NCI-H2029 (cell line): ENCODE results near the gene GNA14.
A peak's percentile ranks its signal among the peaks of the same experiment; 100 is the strongest.
"Not testable (repeated sequence)": the region's sequence is repeated elsewhere in the genome, so short reads cannot be mapped to it uniquely, and the experiment has no call there.

ENCODE experiments used
- DNase-seq: peaks from one replicate; lab custom pipeline; 2025; lab: John Stamatoyannopoulos, UW

Gene GNA14

DNA sequence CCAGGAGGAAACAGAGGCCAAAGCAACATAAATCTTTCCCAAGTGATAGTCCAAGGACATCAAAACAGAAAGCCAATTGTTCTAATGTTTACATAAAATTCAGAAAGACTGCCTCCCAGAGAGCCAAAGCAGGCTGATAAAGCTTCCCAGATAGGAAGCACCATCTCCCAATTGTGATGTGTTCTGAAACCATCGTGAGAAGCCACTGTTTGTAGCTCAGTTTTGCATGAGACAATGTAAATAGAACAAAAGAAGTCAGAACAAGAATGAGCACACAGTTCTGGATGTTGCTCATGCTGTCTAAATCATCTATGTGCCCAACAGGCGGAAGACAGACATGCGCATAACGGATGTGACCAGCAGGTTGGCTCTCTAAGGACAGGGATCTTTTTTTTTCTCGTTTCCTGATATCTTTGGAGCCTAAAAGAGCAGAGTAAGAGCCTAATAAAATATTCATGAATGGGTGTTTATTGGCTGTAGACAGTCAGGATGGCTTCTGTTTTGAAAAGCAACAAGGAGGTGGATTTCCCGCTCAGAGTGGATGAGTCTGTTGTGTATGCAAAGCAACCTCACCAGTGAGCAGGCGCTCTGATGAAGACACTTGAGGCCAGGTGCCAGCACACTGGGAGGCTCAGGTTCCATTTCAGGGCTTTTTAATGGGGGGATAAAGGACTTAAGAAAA lies 113.6 kb downstream of the GNA14 start:
- peak; percentile 96 for DNase-seq

DNA sequence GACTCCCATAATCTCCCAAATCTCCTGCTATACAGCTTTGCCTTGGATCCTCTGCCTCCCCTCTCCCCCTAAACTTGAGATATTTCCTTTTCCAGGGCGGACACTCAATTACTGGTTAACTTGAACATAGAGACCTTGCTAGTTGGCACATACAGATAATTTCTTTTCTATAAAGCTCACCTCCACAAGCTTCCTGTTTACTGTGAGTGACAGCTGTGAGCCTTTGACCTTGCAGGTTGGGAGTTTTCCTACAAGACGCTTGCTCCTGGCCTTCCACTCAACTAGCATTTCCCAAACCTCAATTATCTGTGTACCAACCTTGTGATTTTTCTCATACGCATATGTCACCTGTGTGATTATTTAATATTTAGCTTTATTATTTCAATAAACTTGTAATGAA lies 114.5 kb downstream of the GNA14 start:
- no peak for DNase-seq

DNA sequence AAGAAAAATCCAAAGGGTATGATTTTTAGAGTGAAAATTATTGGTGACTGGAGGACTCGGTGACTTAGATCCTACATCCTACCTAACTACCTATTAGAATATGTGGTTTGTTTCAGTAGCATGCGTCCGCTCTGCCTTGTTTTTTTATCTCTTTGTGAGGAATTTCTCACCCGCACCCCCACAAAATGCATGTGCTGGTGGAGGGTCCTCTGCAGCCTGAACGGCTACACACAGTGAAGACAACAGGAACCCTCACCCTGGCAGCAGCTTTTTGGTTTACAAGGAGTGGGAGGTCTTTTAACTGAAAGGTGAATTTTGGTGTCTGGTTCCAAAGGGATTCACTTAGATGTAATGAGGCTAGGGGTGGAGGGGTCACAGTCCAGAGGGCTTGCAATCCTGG lies 115.5 kb downstream of the GNA14 start:
- DNase-seq = no peak

DNA sequence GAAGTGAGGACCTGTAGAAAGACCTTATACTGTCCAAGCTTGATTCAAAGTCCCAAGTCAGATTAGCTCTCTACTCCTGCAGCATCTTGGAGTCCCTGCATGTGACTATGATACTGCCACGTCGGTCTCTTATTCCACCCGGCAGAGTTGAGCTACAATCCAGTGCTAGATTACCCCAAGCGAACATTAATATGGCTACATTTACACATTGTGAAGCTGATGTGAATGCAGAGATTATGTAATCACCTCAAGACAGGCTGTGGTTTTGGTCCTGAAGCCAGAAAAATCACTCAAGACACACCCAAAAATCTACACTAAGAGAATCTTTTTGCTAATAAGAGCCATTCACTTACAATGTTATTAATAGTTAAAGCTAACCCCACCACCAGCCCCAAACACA lies 116.7 kb downstream of the GNA14 start:
- no peak for DNase-seq

DNA sequence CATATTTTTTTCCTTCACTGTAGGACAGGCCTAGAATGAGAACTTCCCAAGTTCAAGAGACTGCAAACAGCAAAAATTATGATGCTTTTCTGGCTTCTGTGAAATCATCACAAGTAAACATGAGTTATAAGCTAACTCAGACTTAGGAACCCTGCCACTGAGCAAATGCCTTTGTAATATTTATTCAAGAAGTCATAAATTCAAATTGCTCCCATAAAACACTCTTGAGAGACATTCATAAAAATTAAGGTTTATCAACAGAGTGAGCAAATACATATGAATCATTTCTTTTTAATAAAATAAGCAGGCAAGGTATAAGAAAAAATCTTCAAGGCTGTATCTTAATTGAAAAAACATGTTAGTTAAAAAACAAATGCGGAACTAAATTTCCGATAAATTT lies 124.2 kb downstream of the GNA14 start:
- no peak for DNase-seq

DNA sequence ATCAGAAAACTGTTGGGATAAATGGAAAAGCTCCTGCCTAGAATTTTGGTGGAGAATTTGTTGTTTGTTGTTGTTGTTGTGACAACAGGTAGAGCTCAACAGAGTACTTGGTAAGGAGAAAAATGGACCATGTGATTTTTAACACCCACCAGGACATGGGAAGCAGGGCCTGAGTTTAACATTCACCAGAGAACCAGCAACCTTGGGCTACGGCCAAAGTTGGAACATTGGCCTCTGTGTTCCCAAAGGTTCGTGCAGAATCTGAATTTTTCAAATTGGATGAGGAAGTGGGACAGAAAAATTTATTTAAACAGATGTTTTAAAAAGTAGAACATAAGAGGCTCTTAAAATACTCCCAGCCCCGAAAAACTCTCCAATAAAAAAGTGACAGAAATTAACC lies 127.0 kb downstream of the GNA14 start:
- DNase-seq = no peak

DNA sequence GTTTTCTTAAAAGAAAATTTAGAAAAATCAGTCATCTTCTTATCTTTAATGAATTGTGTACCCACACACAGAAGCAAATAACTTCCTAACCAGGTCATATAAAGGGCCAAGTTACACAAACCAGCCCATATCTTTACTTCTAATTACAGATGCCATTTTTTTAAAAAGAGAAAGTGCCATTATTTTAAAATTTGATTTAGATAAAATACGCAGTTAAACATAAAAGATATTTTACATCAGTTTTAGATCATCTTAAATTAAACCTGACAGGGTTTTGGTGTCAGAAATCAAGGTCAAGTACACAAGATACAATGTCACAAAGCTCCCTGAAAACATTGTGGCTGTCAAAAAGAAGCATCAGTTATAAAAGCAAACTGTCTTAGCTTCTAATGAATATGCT lies 129.4 kb downstream of the GNA14 start:
- no peak for DNase-seq

DNA sequence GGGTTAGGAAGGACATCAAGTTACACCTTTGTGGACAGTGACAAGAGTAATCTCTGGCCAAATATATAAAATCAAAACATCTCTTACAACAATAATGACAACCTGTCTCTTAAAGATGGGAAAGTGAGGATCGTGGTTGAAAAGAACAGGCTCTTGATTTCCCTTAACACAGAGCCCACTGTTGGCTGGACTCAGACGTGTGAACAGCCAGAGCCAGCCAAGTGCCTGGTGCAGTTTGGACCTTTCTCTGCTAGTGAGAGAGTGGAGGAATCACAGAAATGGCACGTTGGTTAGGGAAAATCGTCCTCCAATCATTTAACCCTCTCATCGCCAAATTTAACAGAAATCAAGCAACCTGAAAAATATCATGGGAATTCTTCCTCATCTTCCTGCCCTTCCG lies 131.3 kb downstream of the GNA14 start:
- DNase-seq = no peak

DNA sequence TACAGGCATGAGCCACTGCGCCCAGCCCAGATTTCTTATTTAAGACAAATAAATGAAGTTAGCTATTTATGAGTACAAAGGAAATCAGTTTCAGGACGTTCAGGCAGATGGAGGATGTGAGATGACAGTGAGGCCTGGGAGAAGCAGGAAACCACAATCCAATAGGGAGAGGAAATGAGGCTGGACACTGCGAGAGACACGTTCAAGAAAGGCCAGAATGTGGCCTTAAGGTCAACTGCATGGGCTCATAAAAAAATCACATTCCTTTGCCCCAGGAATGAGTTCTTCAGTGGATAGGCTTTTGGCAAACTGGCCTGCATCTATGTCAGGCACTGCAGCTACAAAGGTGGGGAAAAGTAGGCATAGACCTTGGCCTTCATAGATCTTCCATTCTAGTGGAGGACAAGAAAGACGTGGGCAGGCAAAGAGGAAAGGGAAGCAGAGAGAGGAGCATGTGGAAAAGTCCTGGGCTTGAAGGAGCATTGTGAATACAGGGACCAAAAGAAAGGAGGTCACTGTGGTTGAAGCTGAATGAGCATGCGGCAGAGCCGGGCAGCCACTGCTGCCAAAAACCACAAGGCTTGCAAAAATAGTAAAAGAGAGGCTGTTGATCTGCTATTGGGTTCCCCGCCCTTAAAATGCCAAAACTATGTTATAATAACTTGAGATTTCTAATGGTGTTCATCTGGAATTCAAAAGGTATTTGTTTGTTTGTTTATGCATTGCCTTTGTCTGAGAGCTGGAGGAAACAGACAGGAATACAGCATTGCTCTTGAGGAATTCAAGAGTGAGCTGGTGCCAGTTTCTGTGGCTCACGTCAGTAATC lies 133.0 kb downstream of the GNA14 start:
- DNase-seq = no peak

DNA sequence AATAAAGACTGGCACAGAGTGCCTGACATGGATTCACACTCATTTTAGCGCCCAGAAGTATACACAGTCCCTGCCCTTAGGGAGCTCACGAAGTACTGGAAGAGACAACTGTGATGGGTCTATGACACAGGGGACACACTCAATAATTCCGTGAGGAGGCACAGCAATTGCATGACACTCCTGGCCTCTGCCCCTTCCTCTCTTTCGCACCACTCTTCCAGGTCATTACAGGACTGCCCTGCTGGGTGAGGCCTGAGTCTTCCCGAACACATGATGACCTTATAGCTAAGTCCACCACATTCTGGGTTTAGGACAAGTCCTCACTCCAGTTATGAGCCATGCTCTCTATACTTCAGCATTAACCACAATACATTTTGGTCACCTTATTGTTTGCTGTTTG lies 134.7 kb downstream of the GNA14 start:
- DNase-seq = no peak

DNA sequence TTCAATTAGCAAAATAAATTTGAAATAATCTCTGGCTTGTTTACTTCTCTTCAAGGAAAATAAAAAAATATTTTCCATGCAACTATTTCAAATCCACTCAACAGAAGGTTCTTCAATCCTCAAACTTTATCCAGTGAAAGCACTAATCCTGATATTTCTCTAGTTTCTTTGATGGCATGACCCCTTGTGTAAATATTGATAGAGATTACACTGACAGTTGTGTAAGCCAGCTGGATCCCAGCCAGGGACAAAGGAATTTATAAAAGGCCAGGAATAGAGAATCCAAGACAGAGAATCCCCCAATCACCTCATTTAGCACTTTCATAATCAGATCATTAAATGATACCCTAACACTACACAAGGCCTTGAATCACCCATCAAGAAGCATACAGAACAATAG lies 135.2 kb downstream of the GNA14 start:
- DNase-seq = peak; percentile 68

DNA sequence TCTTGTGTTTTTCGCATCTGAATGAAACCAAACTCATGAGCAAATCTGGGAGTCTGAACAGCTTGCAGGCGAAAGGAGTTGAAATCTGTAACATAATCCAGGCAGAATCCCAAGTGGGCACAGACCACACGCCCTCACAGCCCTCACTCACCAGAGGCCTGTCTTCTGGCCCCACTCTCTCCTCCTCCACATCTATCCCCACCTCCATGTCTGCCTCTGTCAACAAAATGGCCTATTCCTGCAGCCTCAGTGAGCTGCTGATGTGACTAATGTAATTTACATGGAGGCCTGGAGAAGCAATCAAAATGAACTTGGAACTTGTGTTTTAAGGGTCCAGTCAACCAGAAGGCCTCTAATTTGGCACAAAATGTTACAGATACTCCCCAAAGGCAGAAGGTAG lies 136.6 kb downstream of the GNA14 start:
- DNase-seq = no peak

DNA sequence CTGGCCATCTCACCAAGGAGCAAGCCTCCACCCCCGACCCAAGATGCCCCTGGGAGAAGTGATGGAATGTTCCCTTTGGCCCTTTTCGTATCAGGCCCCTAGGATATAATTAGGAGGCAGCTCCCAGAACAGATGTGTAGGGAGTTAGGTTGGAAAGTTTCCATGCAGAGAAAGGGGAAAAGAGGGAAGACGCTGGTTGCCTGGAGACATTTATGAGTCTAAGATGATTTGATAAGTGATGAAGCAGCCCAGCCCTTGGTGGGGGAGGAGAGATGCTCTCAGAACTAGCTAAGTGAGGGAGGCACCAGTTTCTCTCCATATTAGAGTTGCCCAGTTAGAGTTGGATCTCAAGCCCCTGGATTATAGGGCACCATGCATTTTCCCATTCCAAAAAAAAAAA lies 137.5 kb downstream of the GNA14 start:
- DNase-seq = no peak

DNA sequence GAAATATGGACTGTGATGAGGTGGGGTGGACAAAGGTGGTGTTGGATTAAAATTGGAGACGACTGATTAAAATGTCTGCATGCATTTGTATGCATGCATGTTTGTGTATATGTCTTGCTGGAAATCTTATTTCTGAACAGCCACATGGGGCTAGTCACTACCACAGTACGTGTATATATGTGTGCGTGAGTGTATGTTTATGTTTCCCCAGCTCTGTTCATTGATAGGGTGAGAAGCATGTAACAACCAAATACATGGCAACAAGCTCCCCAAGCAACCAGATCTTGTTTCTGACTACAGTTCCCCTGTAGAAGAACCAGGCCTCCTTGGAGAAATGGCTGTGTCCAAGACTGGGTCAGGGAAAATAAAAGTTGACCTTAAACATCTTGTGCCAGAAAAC lies 139.7 kb downstream of the GNA14 start:
- no peak for DNase-seq

DNA sequence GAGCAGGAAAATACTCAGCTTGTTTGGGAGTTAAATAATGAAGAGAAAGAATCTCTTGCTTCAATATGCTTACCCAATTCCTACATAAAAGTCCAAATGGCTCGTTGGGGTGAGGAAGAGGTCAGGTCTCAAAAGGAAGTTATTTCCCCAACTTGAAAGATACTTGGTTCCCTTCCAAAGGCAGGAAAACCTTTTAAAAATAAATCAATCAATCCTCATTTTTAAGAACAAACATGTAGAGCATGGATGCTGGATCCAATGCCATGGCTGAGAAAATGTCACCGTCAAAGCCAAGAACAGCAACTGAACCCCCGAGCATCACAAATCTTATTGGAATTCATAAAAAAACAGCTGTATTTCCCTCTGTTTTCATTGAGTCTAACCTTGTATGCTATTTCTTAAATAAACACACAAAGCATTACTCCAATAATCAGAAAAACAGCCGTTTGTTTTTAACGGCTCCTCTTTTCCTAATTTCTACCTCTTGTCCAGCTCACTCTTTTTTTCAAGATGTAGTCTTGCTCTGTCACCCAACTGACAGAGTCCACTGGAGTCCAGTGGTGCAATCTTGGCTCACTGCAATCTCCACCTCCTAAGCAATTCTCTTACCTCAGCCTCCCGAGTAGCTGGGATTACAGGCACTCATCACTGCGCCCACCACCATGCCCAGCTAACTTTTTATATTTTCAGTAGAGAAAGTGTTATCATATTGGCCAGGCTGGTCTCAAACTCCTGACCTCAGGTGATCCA lies 140.7 kb downstream of the GNA14 start:
- no peak for DNase-seq

DNA sequence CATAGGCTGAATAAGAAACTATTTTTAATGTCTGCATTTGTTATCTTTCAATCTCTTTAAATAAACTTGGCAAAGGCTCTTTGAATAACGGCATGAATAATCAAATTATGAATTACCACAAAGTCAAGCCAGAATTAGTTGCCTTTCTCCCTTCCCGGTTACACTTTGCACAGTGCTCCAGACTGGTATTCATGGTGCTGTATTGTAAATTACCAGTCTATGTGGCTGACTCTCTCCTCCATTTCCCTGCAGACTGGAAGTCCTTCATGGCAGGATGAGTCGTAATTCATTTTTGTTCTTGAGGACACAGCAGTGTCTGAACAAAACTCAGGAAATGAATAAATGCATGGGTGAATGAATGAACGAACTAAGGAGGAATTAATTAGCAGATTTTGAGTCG lies 142.9 kb downstream of the GNA14 start:
- DNase-seq = no peak

DNA sequence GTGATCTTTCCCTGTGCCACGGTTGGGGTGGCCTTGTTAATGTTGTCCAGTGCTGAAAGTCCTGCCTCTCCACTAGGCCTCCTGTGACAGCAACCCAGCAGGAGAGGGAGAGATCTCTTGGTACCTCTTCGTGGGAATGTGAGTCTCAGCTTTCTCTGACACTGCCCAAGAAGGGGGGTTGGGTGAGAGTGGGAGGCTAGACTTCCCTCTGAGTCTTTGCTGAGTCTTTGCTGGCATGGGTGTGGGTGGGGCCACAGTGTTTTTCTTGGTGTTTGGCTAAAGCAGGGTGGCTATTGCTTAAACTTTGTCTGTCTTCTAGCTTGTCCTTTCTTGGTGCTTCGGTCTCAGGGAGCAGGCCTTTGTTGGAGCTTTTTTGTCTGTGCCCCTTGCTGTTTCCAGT lies 145.6 kb downstream of the GNA14 start:
- DNase-seq = no peak

DNA sequence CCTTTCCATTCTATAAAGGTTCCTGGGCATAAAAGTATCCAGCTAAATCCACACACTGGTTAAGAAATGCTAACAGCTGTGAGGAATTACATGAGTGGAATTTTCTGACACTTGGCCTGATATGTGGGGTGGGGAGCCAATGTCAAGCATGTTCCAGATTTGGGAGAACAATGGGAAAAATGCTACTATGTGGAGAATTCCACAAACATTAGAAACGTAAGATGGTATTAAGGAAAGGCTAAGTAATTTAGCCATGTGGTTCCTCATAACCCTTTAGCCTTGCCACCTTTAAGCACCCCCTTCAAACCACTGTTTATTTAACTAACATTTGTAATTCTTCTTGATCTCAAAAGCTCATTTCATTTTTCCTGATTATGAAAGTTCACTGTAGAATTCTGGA lies 149.2 kb downstream of the GNA14 start:
- no peak for DNase-seq

DNA sequence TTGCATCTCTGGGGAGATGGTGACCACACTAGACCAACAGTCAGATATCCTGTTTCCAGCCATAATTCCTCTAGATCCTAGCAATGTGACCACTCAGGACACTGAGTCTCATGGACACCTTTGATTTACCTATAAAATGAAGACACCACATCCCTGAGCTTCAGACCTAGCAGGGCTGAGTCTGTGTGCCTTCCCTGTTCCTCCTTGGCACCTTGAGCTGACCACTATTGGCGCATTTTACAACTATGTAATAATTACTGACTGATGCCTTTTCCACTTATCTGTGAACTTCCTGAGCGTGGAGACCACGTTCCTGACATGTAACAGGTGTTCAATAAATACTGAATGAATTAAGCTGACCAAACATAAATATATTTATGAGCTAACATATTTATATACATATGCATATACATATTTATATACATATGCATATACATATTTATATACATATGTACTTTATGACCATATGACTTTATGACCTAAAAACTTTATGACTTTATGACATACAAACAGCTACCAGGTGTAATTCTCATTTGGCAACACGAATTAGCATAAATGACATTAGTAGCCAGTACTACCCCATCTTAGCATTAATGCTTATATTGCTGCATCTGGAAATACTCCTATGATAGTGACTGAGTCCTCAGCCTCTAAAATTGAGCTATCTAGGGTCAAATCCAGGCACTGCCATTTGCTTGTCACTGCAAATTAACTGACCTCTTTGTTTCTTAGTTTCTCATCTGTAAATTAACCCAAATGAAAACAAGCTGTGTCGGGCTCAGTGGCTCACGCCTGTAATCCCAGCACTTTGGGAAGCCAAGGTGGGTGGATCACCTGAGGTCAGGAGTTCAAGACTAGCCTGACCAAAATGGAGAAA lies 150.6 kb downstream of the GNA14 start:
- DNase-seq = no peak

DNA sequence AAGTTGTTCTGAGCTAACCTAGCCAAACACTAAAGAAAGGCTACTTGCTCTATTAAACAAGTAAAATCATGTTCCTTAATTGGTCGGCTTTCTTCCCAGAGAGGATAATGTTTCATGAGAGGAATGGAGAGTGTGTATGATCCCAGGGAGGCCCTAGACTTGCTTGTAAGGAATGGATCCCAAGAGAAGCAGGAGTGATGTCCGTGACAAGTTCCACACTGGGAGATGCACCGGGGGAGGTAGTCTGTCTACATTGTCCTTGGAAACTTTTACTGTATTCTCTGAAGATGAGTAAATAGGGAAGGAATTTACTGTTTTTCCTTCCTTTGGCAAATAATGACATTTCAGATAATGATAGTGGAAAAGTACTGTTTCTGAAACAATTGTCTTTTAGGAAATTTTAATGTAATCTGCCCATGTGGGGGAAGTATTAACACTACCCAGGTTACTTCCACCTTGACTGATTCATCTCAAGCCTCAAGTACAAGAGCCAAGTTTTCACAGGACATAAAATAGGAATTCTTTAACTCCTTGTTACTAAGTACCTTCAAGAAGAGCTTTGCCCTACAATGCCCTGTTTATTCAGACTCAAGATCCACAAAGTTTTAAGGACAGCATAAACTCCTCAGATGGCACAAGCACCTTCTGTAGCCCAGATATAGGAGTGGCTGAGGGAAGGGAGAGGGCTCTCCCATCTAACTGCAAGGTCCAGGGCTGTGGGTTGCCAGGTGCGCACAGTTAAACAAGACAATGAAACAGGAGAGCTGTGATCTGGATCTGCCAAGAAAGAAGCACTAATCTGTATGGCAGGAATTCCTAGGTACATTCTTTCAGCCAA lies 152.1 kb downstream of the GNA14 start:
- no peak for DNase-seq

DNA sequence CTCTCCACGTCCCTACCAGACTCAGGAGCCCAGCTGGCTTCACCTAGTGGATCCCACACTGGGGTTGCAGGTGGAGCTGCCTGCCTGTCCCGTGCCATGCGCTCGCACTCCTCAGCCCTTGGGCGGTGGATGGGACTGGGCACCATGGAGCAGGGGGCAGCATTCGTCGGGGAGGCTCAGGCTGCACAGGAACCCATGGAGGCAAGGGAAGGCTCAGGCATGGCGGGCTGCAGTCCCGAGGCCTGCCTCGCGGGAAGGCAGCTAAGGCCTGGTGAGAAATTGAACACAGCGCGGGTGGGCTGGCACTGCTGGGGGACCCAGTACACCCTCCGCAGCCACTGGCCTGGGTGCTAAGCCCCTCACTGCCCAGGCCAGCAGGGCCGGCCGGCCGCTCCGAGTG lies 157.8 kb downstream of the GNA14 start:
- not testable (repeated sequence) for DNase-seq
